Measurements from ENCODE around the gene GPR35.
"Not testable (repeated sequence)": the region's sequence is repeated elsewhere in the genome, so short reads cannot be mapped to it uniquely, and the experiment has no call there.

The GPR35 gene

DNA sequence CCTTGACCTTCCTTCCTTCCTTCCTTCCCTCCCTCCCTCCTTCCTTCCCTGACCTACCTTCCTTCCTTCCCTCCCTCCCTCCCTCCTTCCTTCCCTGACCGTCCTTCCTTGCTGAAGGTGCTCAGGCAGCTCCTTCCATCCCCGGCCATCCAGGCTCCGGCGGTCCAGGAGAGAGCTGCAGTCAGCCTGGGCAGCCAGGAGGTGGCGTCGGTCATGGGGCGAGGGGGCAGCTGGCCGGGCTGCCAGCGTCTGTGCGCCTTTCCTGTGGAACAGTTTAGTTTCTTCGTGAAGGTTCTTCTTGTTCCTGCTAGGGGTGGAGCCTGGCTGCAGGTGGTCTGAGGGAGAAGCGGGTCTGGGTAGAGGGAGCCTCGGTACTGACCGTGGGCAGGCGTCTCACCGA, 15.7 kb downstream of the GPR35 start:
- DNase-seq (ENCODE audit: low spot score) = no peak

DNA sequence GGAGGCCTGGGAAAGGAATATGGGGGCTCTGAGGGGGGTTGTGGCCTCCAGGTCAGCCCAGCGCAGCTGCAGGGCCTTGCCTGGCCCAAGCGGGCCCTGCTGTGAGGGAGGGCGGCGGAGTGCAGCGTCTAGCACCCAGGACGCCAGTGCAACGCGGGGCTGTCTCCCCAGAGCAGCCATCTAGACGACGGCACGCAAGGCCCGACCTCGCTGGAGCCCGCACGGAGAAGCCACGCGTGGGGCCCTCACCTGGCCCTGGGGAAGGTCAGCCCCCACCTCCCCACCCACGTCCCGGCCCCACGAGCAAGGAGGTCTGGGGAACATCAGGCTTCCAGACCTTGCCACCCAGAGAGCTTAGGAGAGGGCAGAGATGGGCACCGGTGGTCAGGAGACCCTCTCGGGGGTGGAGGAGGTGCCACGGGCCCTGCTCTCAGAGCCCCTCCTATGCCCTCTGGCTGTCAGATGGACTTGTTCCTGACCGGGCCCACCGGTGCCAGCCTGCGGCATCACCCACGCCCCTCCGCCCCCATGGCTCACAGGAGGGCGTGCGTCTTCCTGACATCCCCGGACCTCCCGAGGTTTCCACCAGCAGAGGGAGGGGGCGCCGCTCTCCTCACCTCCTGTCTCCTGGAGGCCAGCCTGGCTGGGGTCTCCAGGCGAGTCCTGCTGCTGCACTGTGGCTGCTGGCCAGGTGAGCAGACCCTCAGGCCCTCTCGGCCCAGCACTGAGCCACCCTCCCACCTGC, 17.0 kb downstream of the GPR35 start:
- no peak for DNase-seq (ENCODE audit: low spot score)

DNA sequence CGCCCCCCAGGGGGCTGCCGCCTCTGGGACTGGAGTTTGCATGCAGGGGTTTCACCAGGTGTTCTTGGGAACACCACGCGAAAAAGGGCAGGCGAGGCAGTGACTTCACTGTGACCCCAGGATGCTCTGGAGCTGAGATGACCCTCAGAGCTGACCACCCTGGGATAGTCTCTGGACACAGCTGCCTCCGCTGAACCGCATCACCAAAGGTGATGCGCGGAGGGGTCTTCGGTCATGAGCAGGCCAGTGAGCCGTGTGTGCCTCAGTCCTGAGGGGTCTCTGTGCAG, 17.5 kb downstream of the GPR35 start:
- no peak for DNase-seq (ENCODE audit: low spot score)

DNA sequence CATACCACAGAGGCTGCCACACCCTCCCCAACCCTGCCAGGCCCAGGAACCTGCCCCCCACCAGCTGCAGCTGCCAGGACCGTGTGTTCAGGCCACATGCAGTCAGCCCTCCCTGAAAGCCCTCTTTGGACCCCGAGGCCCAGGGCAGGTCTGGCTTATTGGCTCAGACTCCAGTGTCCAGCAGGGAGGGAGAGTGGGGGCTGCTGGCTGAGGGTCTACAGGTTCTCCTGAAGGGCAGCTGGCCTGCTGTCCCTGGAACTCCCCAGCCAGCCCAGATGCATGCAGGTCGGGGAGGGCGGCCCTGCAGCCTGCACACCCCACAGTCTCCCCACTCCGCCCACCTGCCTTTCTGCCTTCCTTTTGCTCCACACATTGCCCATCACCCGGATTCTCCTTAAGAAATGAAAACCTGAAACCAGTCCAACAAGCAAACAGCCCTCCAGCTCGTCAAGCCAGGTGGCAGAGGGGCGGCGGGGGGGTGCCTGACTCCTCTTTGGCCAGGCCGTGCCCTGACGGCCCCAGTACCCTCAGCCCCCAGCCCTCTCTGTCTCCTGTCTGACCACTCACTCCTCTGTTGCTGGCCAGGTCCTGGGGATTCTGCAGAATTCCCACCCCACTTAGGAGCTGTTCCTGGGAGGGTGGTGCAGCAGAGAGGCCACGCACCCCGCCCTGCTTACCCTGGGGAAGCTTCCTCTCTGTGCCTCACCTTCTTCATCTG, 18.0 kb downstream of the GPR35 start:
- no peak for DNase-seq (ENCODE audit: low spot score)

DNA sequence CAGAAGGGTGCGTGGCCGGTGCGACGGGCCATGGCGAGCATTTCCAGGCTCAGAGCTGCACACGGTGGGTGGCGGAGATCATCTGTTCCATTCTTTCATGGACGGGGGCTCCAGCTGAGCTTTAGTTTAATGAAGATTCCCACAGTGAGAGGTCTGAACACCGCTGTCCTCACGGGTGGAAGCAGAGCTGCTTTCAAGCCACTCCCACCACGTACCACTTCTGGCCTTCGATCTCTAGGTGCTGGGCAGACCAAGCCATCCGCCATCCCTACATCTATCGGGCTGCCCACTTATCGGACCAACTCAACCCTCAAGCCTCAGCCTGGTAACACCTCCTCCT, 18.5 kb downstream of the GPR35 start:
- no peak for DNase-seq (ENCODE audit: low spot score)

DNA sequence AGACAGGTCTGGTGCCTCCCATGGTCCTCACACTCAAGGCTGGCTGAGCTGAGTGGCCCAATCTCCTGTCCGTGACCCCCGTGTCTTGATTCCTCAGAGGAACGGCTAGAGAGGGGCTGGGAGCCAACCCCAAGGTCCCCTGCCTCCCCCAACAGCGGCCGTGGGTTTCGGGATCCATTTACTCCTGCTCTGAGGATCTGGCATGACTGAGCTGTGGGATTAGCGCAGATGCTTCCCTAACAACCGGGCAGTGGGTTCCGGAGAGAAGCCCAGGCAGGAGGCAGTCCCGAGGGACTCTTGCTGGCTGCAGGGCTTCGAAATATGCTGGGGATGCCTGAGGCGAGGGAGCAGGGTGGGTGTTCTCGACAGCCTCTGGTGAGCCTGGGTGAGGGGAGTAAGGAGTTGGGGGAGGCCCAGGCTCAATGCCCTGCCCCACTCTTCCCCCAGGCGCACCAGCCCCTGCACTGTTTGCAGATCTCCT, 18.9 kb downstream of the GPR35 start:
- no peak for DNase-seq (ENCODE audit: low spot score)

DNA sequence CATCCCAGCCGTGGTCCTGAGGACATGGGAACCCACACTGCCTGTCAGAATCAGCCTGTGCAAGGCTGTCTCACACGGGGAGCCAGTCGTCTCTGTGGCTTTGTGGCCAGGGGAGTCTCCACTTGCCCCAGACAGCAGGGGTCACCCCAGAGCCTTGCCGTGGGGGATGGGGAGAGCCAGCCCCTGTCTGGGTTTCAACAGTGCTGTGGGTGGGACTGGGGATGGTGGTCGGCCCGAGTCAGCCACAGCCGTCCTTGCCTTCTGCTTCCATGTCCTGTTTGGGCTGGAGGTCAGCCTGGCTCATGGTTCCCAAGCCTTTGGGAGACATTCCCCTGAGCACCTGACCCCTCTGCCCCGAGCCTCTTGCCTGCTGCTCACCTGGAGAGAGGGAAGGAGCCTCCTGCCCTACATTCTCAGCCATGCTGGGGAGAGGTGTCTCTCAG, 19.6 kb downstream of the GPR35 start:
- no peak for DNase-seq (ENCODE audit: low spot score)

DNA sequence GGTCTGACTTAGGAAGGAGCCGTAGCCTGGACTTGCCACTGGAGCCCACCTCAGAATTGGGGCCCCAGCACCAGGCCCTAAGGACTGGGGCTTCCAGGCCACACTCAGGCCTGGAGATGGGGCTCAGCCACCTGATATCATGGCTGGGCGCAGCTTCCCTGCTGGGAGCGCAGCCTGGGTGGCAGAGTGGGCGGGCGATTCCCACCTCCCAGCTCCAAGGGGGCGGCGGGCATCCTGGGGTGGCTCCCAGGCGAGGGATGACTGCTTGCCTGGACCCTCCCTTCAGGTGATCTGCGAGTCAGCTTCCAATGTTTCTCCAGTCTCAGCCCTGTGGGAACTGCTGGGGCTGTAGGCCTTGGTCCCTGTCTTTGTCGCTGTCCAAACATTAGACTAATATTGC, 20.1 kb downstream of the GPR35 start:
- no peak for DNase-seq (ENCODE audit: low spot score)

DNA sequence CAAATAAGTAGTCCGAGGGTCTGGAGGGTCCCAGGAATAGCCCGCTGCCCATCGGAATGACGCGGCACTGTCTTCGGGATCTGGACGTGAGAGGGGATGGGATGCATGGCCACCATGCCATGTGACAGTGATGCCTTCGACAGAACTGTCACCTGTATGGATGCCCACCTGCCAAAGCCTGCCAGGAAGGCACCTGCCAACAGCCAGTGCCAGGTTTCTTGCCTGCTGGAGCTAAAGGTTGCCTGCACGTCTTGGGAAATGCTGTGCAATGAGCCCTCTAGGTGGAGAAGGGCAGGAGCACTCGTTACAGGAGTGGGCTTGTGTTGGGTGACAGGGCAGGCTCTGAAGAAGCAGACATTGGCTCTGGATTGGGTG, 20.5 kb downstream of the GPR35 start:
- no peak for DNase-seq (ENCODE audit: low spot score)

DNA sequence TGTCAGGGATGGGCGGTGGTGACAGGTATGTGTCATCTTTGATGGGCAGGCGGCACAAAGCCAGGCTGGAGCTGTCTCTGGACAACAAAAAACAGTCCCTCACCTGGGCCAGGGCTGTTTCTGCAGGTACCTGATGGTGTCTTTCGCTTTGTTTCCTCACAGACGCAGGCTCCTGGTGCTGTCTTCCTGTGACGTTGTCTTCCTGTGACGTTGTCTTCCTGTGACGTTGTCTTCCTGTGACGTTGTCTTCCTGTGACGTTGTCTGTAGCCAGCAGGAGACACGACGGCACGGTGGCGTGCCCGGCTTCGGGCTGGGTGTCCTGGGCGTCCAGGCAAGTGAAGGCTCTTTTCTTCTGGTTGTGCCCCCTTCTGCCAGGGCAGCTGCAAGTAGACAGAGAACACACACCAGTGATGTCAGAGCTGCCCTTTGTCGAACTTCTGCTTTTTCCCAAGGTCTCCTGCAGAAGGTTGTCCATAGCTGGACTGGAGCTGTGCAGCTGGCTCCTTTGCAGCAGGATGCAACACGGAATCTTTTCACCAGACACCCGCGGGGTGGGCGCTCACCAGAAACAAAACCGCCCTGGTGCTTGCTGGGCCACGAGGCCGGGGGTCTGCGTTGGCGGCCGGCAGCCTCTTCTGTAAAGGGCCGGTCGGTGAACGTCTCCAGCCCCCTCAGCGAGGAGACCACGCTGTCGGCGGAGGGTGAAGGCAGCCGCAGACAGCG, 21.1 kb downstream of the GPR35 start:
- peak; percentile 42 for DNase-seq (ENCODE audit: low spot score)

DNA sequence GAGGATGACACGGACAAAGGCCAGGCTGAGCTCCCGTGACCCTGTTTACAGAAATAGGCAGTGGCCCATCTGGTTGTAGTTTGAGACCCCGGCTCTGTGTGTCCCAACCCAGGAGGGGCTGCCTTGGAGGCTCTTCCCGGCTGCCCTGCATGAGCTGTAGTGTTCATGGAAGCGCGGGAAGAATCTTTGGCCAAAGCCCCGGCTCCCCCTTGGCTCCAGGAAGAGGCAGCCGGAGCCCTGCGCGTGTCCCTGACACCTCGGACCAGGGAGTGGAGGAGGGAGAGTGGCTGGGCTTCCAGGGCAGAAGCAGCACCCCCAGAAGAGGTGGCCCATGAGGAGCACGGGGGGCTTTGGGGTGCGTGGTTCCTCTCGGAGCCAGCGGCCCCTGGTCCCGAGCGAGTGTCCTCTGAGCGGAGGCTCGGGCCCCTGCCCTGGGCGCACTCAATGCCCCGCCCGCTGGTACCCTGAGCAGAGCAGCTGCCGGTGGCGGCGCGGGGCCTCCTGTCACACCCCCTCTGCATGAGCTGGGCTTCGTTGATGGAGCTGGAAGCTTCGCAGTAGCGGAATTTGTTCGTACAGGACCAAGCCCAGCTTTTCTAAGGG, 21.7 kb downstream of the GPR35 start:
- DNase-seq (ENCODE audit: low spot score) = no peak

DNA sequence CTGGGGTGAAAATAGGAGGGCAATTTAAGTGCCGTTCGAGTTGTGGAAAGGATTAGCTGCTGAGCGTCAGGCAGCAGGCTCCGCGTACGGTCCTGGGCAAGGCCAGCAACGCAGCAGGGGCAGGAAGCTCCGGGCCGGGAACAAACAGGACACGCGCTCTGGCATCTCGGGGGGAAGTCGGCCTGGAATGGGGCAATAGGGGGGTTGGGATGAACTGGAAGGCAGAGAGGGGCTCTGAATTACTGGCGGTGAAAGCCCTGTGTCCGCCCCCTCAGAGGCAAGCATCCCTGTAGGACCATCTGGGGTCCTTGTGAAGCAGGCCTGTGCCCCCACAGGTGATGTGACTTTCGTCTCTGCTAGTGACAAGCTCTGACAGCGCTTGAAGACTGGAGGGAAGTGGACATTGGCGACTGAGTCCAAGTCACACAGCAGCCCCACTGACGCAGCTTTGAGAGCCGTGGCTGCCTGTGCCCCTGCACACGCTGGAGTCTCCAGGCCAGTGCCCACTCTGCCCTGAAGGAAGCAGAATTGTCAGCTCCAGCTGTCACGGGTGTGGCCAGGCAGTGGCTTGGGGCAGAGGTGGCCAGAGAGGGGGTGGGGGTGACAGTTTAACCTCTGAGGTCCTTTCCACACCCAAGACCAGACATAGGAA, 22.3 kb downstream of the GPR35 start:
- DNase-seq (ENCODE audit: low spot score) = no peak

DNA sequence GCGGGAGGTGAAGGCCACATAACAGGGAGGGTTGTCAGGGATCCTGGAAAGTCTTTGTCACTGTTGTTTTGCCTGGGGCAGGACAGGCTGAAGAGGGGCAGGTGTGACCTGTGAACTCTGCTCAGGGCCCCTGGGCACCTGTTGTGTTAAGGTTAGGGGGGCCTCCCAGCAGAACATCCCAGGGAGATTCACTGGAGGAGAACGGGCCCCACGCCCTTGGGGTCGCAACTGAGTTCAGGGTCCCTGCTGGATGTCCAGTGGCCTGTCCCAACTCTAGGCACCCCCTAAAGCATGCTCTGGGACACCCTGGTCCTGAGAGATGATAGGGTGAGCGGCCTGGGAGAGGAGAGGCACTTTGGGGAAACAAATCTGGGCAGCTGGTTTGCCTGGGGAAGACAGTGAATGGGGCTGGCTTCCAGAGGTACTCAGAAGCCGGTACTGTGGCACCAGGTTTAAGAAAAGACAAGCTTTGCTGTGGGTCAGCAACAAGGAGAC, 22.9 kb downstream of the GPR35 start:
- DNase-seq (ENCODE audit: low spot score) = no peak

DNA sequence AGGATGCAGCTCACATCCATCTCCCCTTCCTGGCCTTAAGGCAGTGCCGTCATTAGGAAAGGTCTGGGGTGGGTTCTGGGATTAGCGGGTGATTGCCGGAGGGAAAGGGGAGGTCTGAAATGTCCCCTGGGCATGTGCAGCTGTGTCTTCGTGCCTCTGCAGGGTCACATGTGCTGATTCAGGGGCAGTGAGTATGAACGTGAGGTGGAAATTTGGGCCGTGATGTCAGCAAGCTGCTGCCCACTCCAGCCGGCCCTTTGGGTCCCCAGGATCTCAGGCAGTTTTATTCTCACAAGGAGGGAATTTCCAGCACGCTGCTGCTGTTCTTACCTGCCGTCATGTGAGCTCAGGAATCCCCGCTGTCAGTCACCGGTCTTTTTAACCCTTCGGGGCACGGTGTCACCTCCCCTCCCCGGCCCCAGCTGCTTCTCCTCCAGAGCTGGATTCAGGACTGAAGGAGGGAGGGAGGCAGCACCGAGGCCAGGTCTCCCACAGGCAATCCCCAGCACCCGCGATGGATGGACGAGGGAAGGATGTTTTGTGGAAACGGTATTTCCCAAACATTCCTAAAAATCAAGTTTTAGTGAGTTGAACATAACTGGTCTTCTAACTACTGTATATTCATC, 23.5 kb downstream of the GPR35 start:
- no peak for DNase-seq (ENCODE audit: low spot score)

DNA sequence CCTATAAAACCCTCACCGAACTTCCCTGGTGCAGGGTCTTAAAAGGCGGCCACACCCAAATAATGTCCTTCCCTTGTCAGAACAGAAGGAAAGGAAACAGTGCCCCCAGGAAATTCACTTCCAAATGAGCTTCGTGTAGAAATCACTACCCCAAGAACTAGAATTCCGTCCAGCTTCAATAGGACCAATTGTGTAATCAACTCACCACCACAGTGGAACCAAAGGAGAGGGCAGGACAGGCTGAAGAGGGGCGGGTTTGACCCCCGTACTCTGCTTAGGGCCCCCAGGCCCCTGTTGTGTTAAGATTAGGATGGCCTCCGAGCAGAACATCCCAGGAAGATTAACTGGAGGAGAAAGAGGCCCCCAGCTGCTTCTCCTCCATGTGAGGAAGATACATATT, 24.1 kb downstream of the GPR35 start:
- no peak for DNase-seq (ENCODE audit: low spot score)

DNA sequence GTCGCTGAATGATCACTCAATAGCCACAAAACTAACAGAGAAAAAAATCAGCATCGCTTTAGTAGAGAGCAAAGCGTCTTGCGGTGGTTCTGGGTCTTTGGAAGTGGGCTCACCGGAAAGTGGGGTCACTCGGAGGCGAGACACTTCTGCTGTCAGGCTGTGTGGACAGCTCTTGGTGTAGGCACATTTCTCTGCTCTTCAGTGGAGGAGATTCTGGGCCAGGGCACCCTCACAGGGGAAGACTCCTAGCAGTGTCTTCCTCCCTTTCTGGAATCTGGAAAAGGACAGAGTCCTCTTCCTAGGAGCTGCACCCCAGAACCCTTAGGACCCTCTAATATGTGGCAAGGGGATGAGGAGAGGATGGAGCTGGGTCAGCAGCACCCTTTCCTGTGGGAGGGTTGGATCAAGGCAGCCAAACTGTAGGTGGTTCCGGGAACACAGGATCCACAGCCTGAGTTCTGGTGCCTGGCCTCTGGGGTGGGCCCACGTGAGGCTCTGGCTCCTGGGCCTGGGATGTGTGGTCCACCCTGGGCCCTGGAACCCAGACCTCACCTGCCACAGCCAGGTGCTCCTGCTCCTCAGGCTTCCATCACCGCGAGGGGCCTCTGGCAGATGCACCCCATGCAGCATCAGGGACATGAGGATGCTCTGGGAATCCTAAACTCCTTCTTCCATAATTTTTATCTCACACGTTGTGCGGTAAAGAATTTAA, 25.1 kb downstream of the GPR35 start:
- no peak for DNase-seq (ENCODE audit: low spot score)

DNA sequence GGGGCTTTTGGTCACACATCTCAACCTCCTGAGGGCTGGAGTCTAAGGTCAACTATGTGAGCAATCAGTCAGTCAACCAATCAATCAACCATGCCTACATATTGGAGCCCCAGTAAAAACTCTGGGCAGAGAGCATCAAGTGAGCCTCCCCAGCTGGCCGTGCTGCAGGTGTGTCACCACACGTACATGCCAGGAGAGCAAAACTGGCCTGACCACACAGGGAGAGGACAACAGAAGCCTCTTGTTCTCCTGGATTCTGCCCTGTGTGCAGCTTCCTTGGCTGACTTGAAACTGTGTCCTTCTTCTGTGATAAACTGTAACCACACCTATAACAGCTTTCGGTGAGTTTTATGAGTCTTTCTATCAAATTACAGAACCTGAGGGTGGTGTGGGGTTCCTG, 25.9 kb downstream of the GPR35 start:
- no peak for DNase-seq (ENCODE audit: low spot score)

DNA sequence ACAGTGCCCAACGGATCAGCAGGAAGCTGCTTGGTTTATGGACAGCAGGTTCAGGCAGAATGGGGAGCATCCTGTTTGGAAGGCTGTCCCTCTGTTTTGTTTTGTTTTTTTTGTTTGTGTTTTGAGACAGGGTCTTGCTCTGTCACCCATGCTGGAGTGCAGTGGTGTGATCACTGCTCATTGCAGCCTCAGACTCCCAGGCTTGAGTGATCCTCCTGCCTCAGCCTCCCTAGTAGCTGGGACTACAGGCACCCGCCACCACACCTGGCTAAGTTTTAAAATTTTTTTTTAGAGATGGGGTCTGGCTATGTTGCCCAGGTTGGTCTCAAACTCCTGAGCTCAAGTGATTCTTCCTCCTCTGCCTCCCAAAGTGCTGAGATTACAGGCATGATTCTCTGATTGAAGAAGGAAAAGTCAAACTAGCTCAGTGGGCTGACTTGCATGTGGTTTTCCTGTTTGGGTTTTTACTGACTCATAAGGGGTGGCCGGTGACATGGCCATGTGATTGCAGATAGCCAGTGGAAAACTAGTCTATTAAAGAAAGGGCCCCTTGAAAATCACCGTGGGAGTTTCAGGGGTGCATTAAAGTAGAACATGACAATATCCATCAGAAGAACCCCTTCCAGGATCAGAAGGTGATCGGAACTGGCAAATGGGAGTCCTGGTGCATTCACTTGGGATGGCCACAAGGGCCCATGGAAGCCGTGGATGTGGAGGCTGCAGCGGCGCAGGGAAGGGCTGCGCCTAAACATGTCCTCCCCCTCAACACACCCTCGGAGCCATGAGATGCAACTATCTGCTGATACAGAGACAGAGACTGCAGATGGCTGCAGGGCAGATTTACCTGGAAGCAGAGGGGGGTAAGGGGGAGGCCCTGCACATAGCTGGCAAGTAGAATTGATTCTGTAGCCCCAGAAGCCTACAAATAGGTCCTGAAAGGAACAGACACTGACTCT, 30.9 kb downstream of the GPR35 start:
- peak; percentile 19 for DNase-seq (ENCODE audit: low spot score)

DNA sequence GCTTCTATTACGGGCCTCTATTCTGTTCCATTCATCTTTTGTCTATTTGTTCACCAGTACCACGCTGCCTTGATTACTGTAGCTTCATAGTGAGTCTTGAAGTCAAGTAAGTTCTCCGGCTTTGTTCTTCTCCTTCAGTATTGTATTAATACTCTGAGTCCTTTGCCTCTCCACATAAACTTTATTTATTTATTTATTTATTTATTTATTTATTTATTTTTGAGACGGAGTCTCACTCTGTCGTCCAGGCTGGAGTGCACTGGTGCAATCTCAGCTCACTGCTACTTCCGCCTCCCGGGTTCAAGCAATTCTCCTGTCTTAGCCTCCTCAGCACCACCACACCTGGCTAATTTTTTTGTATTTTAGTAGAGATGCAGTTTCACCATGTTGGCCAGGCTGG, 34.6 kb downstream of the GPR35 start:
- not testable (repeated sequence) for DNase-seq (ENCODE audit: low spot score)

DNA sequence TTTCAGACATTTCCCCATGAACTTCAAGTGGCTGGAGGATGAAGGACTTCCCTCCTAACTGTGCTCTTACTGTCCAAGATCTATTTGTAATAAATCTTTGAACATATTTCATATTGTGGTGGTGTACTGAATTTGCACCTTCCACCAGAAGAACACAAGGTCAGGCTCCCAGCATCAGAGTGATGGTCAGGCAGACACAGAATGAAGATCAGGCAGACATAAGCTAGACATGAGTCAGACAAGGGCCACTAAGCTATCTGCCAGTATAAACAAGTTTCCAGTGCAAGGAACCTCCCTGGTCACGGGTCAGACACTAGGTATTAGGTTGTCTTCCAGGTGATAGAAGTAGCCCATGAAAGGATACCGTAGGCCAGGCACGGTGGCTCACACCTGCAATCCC, 37.4 kb downstream of the GPR35 start:
- no peak for DNase-seq (ENCODE audit: low spot score)

All from CD4-positive, alpha-beta T cell treated with Interleukin-15 for 4 hours (primary cell).